Suprapubic skin (tissue), 4 donors: ENCODE data around the gene LY6G5C. TPM values are rescaled to one million over a fixed set of nuclear protein-coding genes. Genes with fewer than 3 reads are reported as not detected.

Experiments used
- DNase-seq, 2 donors: peaks; one replicate each; pipeline ENCODE4 v3.0.0-alpha.2; 2019; ENCODE audit warnings: low spot score in 2 of 2
- H3K27ac ChIP-seq: fragments of 200-600 bp; sonication (generic); one replicate; pipeline ENCODE4 v1.5.1; 2019
- H3K27me3 ChIP-seq: fragments of 200-600 bp; sonication (generic); one replicate; pipeline ENCODE4 v1.5.1; 2019
- H3K36me3 ChIP-seq: fragments of 200-600 bp; sonication (generic); one replicate; pipeline ENCODE4 v1.5.1; 2019
- H3K4me1 ChIP-seq: fragments of 200-600 bp; sonication (generic); one replicate; pipeline ENCODE4 v1.5.1; 2019
- H3K4me3 ChIP-seq: fragments of 200-600 bp; sonication (generic); one replicate; pipeline ENCODE4 v1.5.1; 2019; ENCODE audit warnings: mild to moderate bottlenecking
- H3K9me3 ChIP-seq: fragments of 200-600 bp; sonication (generic); one replicate; pipeline ENCODE4 v1.5.1; 2019
- CTCF ChIP-seq, 2 donors: fragments of 200-600 bp in 1 of 2; fragments of 450-650 bp in 1 of 2; sonication (generic) in 1 of 2; IDR thresholded peaks; one replicate each; pipeline ENCODE4 v1.5.1; 2016 to 2019; ENCODE audit warnings: antibody characterized with exemption in 2 of 2, mild to moderate bottlenecking in 1 of 2, moderate library complexity in 1 of 2
- EP300 ChIP-seq: sonication (generic); formaldehyde crosslinking; IDR thresholded peaks from one replicate; pipeline ENCODE4 v1.6.1; 2017; ENCODE audit warnings: antibody characterized with exemption
- POLR2A ChIP-seq, 2 donors: fragments of 450-650 bp; IDR thresholded peaks; one replicate each; pipeline ENCODE4 v1.6.1; 2017; ENCODE audit warnings: antibody characterized with exemption in 2 of 2, mild to moderate bottlenecking in 2 of 2, moderate library complexity in 2 of 2
- POLR2AphosphoS5 ChIP-seq, 3 donors: sonication (generic); formaldehyde crosslinking; IDR thresholded peaks; one replicate each; pipeline ENCODE4 v1.6.1; 2017; ENCODE audit warnings: antibody characterized with exemption in 3 of 3
- WGBS: methylation state at CpG from one replicate; pipeline ENCODE4 v1.1.5; 2018; 5-methylcytosine and 5-hydroxymethylcytosine counted together
- total RNA-seq, 4 donors: library from RNA; depleted of rRNA; stranded (reverse); fragments of >200 nt; gene quantifications; one replicate each; pipeline ENCODE4 v1.1.0, GENCODE V29; 2016

Gene LY6G5C
- total RNA-seq, 4 donors from 2014 or later = 0.73 to 5.1 TPM; not detected in 2

DNA sequence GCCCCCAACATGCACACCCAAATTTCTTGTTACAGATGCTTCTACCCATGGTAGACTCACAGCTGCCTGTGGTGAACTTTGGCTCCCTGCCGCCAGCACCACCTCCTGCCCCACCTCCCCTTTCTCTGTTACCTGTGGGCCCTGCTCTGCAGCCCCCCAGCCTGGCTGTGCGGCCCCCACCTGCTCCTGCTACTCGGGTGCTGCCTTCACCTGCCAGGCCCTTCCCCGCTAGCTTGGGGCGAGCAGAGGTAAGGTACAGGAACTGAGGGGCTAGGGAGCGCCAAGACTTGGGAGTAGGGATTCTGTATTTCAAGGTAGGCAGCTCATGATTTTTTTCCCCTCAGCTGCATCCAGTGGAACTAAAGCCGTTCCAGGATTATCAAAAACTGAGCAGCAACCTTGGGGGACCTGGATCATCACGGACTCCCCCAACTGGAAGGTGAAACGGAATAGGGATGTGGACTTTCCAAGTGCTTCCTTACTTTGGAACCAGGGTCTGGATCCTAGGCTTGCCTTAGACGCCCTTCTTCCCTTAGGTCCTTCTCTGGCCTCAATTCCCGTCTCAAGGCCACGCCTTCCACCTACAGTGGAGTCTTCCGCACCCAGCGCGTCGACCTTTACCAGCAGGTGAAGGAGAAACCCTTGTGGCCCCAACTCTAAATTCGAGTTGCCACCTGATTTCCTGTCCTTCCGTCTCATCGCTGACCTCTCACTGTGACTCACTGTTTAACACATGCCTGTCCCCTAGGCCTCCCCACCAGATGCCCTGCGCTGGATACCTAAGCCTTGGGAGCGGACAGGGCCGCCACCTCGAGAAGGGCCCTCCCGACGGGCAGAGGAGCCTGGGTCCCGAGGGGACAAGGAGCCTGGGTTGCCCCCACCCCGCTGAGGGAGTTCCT lies 43.9 kb downstream of the LY6G5C start:
- 82% methylated on average over 27 of the region's 27 CpGs for WGBS
- DNase-seq = no peak
- H3K4me3 ChIP-seq = no peak overlapping the region
- TF ChIP-seq POLR2A (IDR thresholded peaks at IDR 0.05) (no peak), CTCF (IDR thresholded peaks at IDR 0.05) (no peak), POLR2AphosphoS5 (IDR thresholded peaks at IDR 0.05) (no peak), EP300 (no peak)
- no peaks in the 10 kb centered on the region for H3K9me3 ChIP-seq
- H3K27me3 ChIP-seq = no peaks in the 10 kb centered on the region
- H3K27ac ChIP-seq = no peak overlapping the region
- no peaks in the 10 kb centered on the region for H3K4me1 ChIP-seq
- peaks cover 99% of the 10 kb centered on the region for H3K36me3 ChIP-seq

GRCh38 chr6:31634969-31635575 lies 45.8 kb downstream of the LY6G5C start:
- peaks cover 99% of the 10 kb centered on the region for H3K36me3 ChIP-seq
- 83% methylated on average over 11 of the region's 11 CpGs for WGBS
- DNase-seq = no peak

DNA sequence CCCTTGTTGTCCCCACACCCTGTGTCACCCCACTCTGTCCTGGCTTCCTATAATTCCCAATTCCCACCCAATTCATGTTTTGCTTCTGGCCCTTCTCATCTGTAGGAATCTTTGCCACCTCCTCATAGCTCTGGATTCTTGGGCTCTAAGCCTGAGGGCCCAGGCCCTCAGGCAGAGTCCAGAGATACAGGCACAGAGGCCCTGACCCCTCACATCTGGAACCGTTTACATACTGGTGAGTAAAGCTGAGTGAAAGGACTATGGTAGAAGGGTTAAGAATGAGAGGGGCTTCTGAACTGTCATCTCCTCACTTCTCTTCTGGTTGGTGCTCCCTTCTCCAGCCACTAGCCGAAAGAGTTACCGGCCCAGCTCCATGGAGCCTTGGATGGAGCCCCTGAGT lies 46.7 kb downstream of the LY6G5C start:
- no peak for DNase-seq
- 96% methylated on average over 3 of the region's 3 CpGs for WGBS
- no peaks in the 10 kb centered on the region for H3K4me1 ChIP-seq
- no peaks in the 10 kb centered on the region for H3K9me3 ChIP-seq
- H3K4me3 ChIP-seq = no peak overlapping the region
- H3K27me3 ChIP-seq = no peaks in the 10 kb centered on the region
- H3K27ac ChIP-seq = no peak overlapping the region
- TF ChIP-seq POLR2AphosphoS5 (IDR thresholded peaks at IDR 0.05) (no peak), CTCF (IDR thresholded peaks at IDR 0.05) (no peak), EP300 (no peak), POLR2A (IDR thresholded peaks at IDR 0.05) (no peak)
- peaks cover 99% of the 10 kb centered on the region for H3K36me3 ChIP-seq

More at GRCh38 chr6:31634969-31635575, 45.8 kb downstream of the LY6G5C start:
- Histone ChIP-seq H3K4me3 (no peak overlapping the region), H3K4me1 (no peaks in the 10 kb centered on the region), H3K27ac (no peak overlapping the region), H3K9me3 (no peaks in the 10 kb centered on the region), H3K27me3 (no peaks in the 10 kb centered on the region)
- TF ChIP-seq CTCF (IDR thresholded peaks at IDR 0.05) = no peak
- no peak for TF ChIP-seq EP300
- no peak for TF ChIP-seq POLR2A (IDR thresholded peaks at IDR 0.05)
- no peak for TF ChIP-seq POLR2AphosphoS5 (IDR thresholded peaks at IDR 0.05)

- Histone ChIP-seq H3K4me3 (no peak overlapping the region), H3K27ac (no peak overlapping the region), H3K36me3 (peaks cover 100% of the 10 kb centered on the region), H3K27me3 (no peaks in the 10 kb centered on the region), H3K9me3 (no peaks in the 10 kb centered on the region), H3K4me1 (no peaks in the 10 kb centered on the region)
- 90% methylated on average over 6 of the region's 7 CpGs for WGBS
- TF ChIP-seq POLR2AphosphoS5 (IDR thresholded peaks at IDR 0.05) (no peak), EP300 (no peak), CTCF (IDR thresholded peaks at IDR 0.05) (no peak), POLR2A (IDR thresholded peaks at IDR 0.05) (no peak)
- DNase-seq = no peak
Measured at GRCh38 chr6:31633447-31633846, 47.4 kb downstream of the LY6G5C start.

DNA sequence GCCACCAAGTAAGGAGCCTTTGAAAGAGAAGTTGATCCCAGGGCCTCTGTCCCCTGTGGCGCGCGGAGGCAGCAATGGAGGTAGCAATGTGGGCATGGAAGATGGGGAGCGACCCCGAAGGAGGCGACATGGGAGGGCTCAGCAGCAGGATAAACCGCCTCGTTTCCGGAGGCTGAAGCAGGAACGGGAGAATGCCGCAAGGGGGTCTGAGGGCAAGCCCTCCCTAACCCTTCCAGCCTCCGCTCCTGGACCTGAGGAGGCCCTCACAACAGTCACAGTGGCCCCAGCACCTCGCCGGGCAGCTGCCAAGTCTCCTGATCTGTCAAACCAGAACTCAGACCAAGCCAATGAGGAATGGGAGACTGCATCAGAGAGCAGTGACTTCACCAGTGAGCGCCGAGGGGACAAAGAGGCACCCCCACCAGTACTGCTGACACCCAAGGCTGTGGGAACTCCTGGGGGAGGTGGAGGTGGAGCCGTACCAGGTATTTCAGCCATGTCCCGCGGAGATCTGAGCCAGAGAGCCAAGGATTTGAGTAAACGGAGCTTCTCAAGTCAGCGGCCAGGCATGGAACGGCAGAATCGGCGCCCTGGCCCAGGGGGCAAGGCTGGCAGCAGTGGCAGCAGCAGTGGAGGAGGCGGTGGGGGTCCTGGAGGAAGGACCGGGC lies 48.5 kb downstream of the LY6G5C start:
- H3K27me3 ChIP-seq = no peaks in the 10 kb centered on the region
- no peaks in the 10 kb centered on the region for H3K4me1 ChIP-seq
- no peak overlapping the region for H3K27ac ChIP-seq
- H3K36me3 ChIP-seq = peaks cover 100% of the 10 kb centered on the region
- no peaks in the 10 kb centered on the region for H3K9me3 ChIP-seq
- no peak overlapping the region for H3K4me3 ChIP-seq
- WGBS = 92% methylated on average over 21 of the region's 26 CpGs
- no peak for DNase-seq
- TF ChIP-seq POLR2A (IDR thresholded peaks at IDR 0.05) (no peak), POLR2AphosphoS5 (IDR thresholded peaks at IDR 0.05) (no peak), EP300 (no peak), CTCF (IDR thresholded peaks at IDR 0.05) (no peak)
